Measurements from ENCODE around the gene CPLANE2. TPM values are rescaled to one million over a fixed set of nuclear protein-coding genes. Genes with fewer than 3 reads are reported as not detected.
A peak's percentile ranks its signal among the peaks of the same experiment; 100 is the strongest.
"Not testable (repeated sequence)": the region's sequence is repeated elsewhere in the genome, so short reads cannot be mapped to it uniquely, and the experiment has no call there.

The CPLANE2 gene
- total and polyA plus RNA-seq, 7 donors = 2.5 to 7.4 (median 3.7) TPM

DNA sequence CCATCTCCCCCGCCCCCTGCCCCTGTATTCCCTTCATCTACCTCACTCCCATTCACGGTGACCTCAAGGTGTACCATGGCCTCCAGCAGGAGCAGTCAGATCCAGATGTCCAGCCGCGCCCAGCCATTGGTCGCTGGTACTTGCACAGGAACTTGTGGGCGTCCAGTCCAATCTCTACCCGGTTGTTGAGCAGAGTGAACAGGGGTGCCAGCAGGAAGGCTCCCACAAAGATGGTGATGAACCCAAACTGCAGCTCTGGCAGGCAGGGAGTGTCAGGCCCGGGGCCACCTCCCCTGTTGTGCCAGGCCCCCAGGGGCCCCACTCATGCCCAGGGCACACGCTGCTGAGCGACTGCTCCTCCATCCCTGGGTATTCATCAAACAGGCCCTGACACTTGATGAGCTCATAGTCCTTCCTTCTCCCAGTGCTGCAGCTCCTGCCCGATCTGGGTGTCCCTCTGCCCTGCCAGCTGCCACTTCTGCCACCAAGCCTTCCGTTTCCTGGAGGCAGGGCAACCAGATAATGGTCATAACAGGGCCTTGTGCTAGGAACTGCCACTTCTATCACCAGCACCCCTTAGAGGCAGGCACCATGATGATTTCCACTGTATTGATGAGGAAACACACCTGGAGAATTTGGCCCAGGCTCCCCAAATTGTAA, 18.8 kb downstream of the CPLANE2 start:
- WGBS, 2 donors = 28 to 70% methylated on average over 12 of the region's 12 CpGs
- Histone ChIP-seq H3K36me3 (no peaks in the 10 kb centered on the region), H3K4me3 (peak overlapping the region in 3 of 4 donors; percentile 43 to 52 (median 49)), H3K4me1 (peaks cover 0 to 19% (median 17%) of the 10 kb centered on the region in 4 donors), H3K9me3 (no peaks in the 10 kb centered on the region), H3K27ac (peak overlapping the region; percentile 66 to 71 (median 69)), H3K27me3 (no peaks in the 10 kb centered on the region)
- TF ChIP-seq POLR2A (IDR thresholded peaks at IDR 0.05) = no peak
- no peak for TF ChIP-seq POLR2AphosphoS5 (IDR thresholded peaks at IDR 0.05)
- TF ChIP-seq EP300 (IDR thresholded peaks at IDR 0.05) = no peak
- TF ChIP-seq, protein P1, sequence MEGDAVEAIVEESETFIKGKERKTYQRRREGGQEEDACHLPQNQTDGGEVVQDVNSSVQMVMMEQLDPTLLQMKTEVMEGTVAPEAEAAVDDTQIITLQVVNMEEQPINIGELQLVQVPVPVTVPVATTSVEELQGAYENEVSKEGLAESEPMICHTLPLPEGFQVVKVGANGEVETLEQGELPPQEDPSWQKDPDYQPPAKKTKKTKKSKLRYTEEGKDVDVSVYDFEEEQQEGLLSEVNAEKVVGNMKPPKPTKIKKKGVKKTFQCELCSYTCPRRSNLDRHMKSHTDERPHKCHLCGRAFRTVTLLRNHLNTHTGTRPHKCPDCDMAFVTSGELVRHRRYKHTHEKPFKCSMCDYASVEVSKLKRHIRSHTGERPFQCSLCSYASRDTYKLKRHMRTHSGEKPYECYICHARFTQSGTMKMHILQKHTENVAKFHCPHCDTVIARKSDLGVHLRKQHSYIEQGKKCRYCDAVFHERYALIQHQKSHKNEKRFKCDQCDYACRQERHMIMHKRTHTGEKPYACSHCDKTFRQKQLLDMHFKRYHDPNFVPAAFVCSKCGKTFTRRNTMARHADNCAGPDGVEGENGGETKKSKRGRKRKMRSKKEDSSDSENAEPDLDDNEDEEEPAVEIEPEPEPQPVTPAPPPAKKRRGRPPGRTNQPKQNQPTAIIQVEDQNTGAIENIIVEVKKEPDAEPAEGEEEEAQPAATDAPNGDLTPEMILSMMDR (IDR thresholded peaks at IDR 0.05) = no peak
- intact Hi-C loops (cut with DNase I) = no loop called here
- no peak for DNase-seq

DNA sequence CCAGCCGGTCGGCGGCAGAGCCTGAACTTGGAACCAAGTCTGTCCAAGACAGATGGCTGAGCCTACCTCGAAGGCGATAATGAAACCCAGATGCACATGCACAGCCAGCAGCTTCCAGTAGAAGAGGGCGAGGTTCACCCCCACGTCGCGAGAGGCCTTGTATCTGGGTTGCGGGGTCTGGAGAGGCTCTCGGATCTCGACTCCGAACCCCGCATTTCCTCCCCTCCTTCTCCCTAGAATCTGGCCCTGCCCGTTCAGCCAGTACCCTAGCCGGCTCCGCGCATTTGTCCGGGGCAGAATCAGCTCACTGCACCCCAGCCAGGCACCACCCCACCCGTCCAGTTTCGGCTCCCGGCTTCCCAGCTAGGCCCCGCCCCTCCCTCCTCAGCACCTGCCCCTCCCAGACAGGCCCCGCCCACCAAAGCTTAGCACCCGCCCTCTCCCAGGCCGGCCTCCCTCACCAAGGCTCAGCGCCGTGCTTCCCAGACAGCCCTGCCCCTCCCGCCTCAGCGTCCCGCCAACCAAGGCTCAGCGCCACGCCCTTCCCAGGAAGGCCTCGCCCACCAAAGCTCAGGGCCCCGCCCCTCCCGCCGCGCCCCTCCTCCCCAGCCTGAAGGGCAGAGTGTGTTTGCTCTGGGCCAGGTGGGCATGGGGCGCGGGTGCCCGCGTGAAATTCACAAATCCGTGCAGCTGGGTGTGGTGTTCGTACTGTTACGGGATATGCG, 19.8 kb downstream of the CPLANE2 start:
- Histone ChIP-seq H3K9me3 (no peaks in the 10 kb centered on the region), H3K4me1 (peaks cover 0 to 19% (median 17%) of the 10 kb centered on the region in 4 donors), H3K36me3 (no peaks in the 10 kb centered on the region), H3K4me3 (peak overlapping the region; percentile 30 to 52 (median 46)), H3K27ac (peak overlapping the region; percentile 66 to 71 (median 69)), H3K27me3 (no peaks in the 10 kb centered on the region)
- intact Hi-C loops (cut with DNase I) = no loop called here
- TF ChIP-seq EP300 (IDR thresholded peaks at IDR 0.05) (no peak), POLR2A (IDR thresholded peaks at IDR 0.05) (peak in 1 of 2 donors; percentile 63), POLR2AphosphoS5 (IDR thresholded peaks at IDR 0.05) (peak; percentile 14 to 49 (median 38))
- TF ChIP-seq, protein P1 (IDR thresholded peaks at IDR 0.05) = no peak
- DNase-seq = peak; percentile 99
- 1 to 2% methylated on average over 46 of the region's 46 CpGs for WGBS, 2 donors

- H3K36me3 ChIP-seq = no peaks in the 10 kb centered on the region
- 16 to 17% methylated on average over 33 of the region's 33 CpGs for WGBS, 2 donors
- no peaks in the 10 kb centered on the region for H3K27me3 ChIP-seq
- H3K4me1 ChIP-seq = peaks cover 0 to 19% (median 17%) of the 10 kb centered on the region in 4 donors
- TF ChIP-seq POLR2A (IDR thresholded peaks at IDR 0.05) (peak in 1 of 2 donors; percentile 63), EP300 (IDR thresholded peaks at IDR 0.05) (no peak), POLR2AphosphoS5 (IDR thresholded peaks at IDR 0.05) (peak in 1 of 4 donors; percentile 28)
- TF ChIP-seq, protein P1 (IDR thresholded peaks at IDR 0.05) = no peak
- peak overlapping the region in 3 of 4 donors; percentile 64 to 66 (median 66) for H3K27ac ChIP-seq
- peak; percentile 90 for DNase-seq
- H3K4me3 ChIP-seq = peak overlapping the region; percentile 30 to 52 (median 46)
- H3K9me3 ChIP-seq = no peaks in the 10 kb centered on the region
- intact Hi-C loops (cut with DNase I) = no loop called here
Observed at GRCh38 chr1:16215882-16216753, 20.9 kb downstream of the CPLANE2 start.

DNA sequence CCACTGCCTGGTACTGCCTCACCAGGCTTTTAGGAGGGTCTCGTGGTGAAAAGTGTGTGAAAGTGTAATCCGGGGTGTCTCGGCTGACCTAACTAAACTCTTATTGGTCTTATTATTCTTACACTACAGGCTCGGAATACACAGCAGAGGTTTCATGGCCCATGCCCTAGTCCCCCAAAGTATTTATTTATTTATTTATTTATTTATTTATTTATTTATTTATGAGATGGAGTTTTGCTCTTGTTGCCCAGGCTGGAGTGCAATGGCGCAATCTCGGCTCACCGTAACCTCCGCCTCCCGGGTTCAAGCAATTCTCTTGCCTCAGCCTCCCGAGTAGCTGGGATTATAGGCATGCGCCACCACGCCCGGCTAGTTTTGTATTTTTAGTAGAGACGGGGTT, 21.7 kb downstream of the CPLANE2 start:
- H3K4me3 ChIP-seq; H3K9me3 ChIP-seq; DNase-seq; H3K27me3 ChIP-seq; intact Hi-C loops (cut with DNase I); H3K36me3 ChIP-seq; H3K27ac ChIP-seq: not testable (repeated sequence)
- peaks cover 0 to 19% (median 17%) of the 10 kb centered on the region in 4 donors for H3K4me1 ChIP-seq
- 91 to 92% methylated on average over 14 of the region's 14 CpGs for WGBS, 2 donors

GRCh38 chr1:16213544-16213943, 23.4 kb downstream of the CPLANE2 start:
- H3K9me3 ChIP-seq; H3K4me3 ChIP-seq; intact Hi-C loops (cut with DNase I); H3K27ac ChIP-seq; H3K36me3 ChIP-seq; H3K27me3 ChIP-seq; DNase-seq: not testable (repeated sequence)
- H3K4me1 ChIP-seq = peaks cover 0 to 19% (median 17%) of the 10 kb centered on the region in 4 donors
- WGBS, 2 donors = 92% methylated on average over 3 of the region's 3 CpGs

All from sigmoid colon (tissue), 7 donors.